Colonic mucosa (tissue), 4 donors: ENCODE measurements around the gene RBFOX2. TPM values are rescaled to one million over a fixed set of nuclear protein-coding genes. Genes with fewer than 3 reads are reported as not detected.

Source experiments
- DNase-seq: peaks from one replicate; pipeline ENCODE4 v3.0.0-alpha.2; 2020
- H3K27ac ChIP-seq: fragments of 200-600 bp; one replicate; pipeline ENCODE4 v1.8.0; 2021
- H3K27me3 ChIP-seq: fragments of 200-600 bp; one replicate; pipeline ENCODE4 v1.8.0; 2021
- H3K36me3 ChIP-seq: fragments of 200-600 bp; one replicate; pipeline ENCODE4 v1.8.0; 2021
- H3K4me1 ChIP-seq: fragments of 200-600 bp; one replicate; pipeline ENCODE4 v1.8.0; 2021; ENCODE audit warnings: mild to moderate bottlenecking
- H3K4me3 ChIP-seq: fragments of 200-600 bp; one replicate; pipeline ENCODE4 v1.8.0; 2021
- H3K9ac ChIP-seq, 2 donors: one replicate each; pipeline ENCODE4 v1.7.0; 2013; ENCODE audit warnings: control low read depth in 2 of 2, low read depth in 2 of 2, low read length in 2 of 2
- H3K9me3 ChIP-seq: fragments of 200-600 bp; one replicate; pipeline ENCODE4 v1.8.0; 2021
- intact Hi-C: fragments of 100-400 bp; cut with DNase I; formaldehyde crosslinking; loops from one replicate; pipeline ENCODE4 v1.14.1; 2022
- total RNA-seq, 2 donors: library from RNA; stranded (reverse); fragmentation: NEBNext Ultra II Directional in 1 of 2; extraction: Animal tissue kit (Norgen Biotek cat#: 25700) in 1 of 2; gene quantifications; one replicate each; pipeline ENCODE4 v1.2.1, GENCODE V29; 2021
- TF ChIP-seq, protein P1 (sequence below): fragments of 200-600 bp; IDR thresholded peaks from one replicate; pipeline ENCODE4 v1.8.0; 2022; ENCODE audit warnings: antibody characterized with exemption, mild to moderate bottlenecking
- donor health status: healthy.
- donor health status: DM: no; HTN: no; CAD: no.
- donor health status: DM: no; HTN: no; CAD: no.

Gene RBFOX2
- total RNA-seq, 2 donors from 2014 or later = 44.4 to 60.2 TPM

DNA sequence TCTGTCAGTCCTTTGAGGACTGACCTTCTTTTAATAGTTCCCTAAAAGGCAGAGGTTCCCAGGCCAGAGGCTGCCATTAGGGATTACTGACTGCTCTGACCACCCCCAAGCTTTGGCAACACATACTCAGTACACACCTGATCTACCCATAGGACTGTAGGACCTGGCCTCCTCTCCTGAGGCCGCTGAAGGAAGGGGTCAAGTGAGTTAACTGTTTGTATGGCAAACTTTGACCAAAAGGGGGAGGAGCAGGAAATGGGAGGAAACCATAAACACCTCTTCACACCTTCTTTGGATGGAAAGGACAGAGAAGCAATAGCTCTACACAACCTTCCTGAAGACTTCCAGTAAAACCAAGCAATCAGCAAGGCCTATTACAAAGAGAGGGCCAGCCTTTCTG is 207.0 kb downstream of the RBFOX2 start:
- H3K4me1 ChIP-seq = no peaks in the 10 kb centered on the region
- DNase-seq = peak; percentile 44
- no peaks in the 10 kb centered on the region for H3K9me3 ChIP-seq
- intact Hi-C loops = no loop called here
- no peak overlapping the region for H3K9ac ChIP-seq
- H3K27me3 ChIP-seq = no peaks in the 10 kb centered on the region
- H3K36me3 ChIP-seq = no peaks in the 10 kb centered on the region
- TF ChIP-seq, protein P1, sequence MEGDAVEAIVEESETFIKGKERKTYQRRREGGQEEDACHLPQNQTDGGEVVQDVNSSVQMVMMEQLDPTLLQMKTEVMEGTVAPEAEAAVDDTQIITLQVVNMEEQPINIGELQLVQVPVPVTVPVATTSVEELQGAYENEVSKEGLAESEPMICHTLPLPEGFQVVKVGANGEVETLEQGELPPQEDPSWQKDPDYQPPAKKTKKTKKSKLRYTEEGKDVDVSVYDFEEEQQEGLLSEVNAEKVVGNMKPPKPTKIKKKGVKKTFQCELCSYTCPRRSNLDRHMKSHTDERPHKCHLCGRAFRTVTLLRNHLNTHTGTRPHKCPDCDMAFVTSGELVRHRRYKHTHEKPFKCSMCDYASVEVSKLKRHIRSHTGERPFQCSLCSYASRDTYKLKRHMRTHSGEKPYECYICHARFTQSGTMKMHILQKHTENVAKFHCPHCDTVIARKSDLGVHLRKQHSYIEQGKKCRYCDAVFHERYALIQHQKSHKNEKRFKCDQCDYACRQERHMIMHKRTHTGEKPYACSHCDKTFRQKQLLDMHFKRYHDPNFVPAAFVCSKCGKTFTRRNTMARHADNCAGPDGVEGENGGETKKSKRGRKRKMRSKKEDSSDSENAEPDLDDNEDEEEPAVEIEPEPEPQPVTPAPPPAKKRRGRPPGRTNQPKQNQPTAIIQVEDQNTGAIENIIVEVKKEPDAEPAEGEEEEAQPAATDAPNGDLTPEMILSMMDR = no peak
- no peak overlapping the region for H3K27ac ChIP-seq
- no peak overlapping the region for H3K4me3 ChIP-seq

DNA sequence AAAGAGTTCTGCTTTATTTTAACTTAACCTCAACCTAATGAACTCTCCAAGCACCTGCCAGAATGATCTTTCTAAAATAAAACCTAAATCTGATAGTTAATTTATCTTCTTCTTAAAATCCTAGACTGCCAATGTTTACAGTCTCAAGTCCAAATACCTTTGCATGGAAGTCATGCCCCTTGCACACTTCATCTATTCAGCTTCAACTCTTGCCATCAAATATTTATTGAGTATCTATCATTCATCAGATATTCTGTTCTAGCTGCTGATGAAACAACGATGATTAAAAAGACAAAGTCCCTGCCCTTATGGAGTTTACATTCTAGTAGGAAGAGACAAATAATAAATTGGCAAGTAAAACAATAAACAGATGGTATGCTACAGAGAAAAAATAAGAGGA is 209.2 kb downstream of the RBFOX2 start:
- no peaks in the 10 kb centered on the region for H3K9me3 ChIP-seq
- intact Hi-C loops = no loop called here
- no peaks in the 10 kb centered on the region for H3K27me3 ChIP-seq
- TF ChIP-seq, protein P1 = no peak
- H3K4me3 ChIP-seq = no peak overlapping the region
- H3K27ac ChIP-seq = no peak overlapping the region
- no peaks in the 10 kb centered on the region for H3K36me3 ChIP-seq
- H3K9ac ChIP-seq = no peak overlapping the region
- H3K4me1 ChIP-seq = no peaks in the 10 kb centered on the region
- no peak for DNase-seq

DNA sequence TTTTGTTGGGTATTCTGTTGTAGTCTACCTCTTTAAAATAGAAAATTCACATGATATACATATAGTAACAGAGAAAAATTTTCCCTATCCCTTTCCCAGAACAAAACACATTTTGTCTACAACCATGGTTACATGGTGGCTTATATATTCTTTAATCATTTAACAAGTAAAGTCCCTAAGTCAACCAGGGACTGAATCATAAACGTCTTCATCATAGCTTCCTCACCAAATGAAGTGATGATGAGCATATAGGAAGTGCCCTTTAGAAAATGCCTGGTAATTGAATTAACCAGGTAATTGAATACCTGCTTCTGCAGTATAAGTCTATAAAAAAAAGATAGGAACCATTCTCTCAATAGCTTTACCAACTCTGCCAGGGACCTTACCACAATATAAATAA is 209.7 kb downstream of the RBFOX2 start:
- TF ChIP-seq, protein P1 = no peak

DNA sequence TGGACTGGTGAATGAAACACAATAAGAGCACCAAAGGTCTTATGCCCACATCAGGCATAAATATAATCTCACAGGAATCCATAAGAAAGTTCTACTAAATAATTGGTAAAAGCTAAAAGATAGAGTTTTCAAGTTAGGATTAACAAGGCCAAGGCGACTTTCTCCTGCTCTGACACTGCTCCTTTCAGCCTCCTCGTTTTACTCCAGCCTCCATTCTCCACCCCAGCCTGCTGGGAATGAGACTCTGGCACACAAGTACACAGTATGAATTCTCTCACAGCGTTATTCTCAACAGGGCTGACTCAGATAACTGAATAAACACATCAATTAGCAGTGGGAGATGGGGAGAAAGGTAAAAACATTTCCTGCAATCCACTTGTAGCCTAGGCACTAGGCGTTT is 216.0 kb downstream of the RBFOX2 start:
- Histone ChIP-seq H3K9me3 (no peaks in the 10 kb centered on the region), H3K4me1 (no peaks in the 10 kb centered on the region), H3K27me3 (no peaks in the 10 kb centered on the region), H3K36me3 (peaks cover 8% of the 10 kb centered on the region), H3K4me3 (no peak overlapping the region), H3K9ac (no peak overlapping the region), H3K27ac (no peak overlapping the region)
- DNase-seq = no peak
- TF ChIP-seq, protein P1 = no peak
- intact Hi-C loops = no loop called here

More for the DNA sequence above, 209.7 kb downstream of the RBFOX2 start:
- Histone ChIP-seq H3K36me3 (no peaks in the 10 kb centered on the region), H3K9ac (no peak overlapping the region), H3K27ac (no peak overlapping the region), H3K4me1 (no peaks in the 10 kb centered on the region), H3K27me3 (no peaks in the 10 kb centered on the region), H3K9me3 (no peaks in the 10 kb centered on the region), H3K4me3 (no peak overlapping the region)
- no peak for DNase-seq
- intact Hi-C loops = no loop called here

DNA sequence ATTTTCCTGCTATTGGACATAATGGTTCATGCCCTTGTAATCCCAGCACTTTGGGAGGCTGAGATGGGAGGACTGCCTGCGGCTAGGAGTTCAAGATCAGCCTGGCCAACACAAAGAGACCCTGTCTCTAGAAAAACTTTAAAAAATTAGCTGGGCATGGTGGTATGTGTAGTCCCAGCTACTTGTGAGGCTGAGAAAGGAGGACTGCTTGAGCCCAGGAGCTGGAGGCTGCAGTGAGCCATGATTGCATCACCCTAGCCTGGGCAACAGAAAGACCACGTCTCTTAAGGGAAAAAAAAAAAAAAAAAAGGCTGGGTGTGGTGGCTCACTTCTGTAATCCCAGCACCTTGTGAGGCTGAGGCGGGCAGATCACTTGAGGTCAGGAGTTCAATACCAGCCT is 217.0 kb downstream of the RBFOX2 start:
- Histone ChIP-seq H3K4me3 (no peak overlapping the region), H3K27me3 (no peaks in the 10 kb centered on the region), H3K36me3 (peaks cover 8% of the 10 kb centered on the region), H3K9ac (no peak overlapping the region), H3K27ac (no peak overlapping the region), H3K9me3 (no peaks in the 10 kb centered on the region), H3K4me1 (no peaks in the 10 kb centered on the region)
- intact Hi-C loops = no loop called here
- TF ChIP-seq, protein P1 = no peak
- no peak for DNase-seq

DNA sequence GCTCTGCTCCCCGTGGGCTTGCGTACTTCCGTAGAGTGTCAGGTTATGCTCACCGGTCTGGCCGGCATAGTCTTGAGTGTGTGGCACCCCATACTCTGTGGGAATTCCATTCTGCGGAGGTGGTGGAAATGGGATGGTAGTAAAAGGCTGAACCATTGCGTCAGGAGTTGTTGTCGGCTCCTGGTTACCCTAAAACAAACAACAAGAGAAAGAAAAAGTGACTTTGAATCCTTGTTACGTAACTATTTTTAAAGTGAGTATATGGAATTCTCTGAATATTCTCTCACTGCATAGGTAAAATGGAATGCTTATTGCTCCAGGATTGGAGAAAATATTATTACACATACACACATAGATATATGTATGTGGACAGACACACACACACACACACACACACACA is 218.8 kb downstream of the RBFOX2 start:
- H3K4me3 ChIP-seq = no peak overlapping the region
- no peak overlapping the region for H3K27ac ChIP-seq
- no peaks in the 10 kb centered on the region for H3K4me1 ChIP-seq
- intact Hi-C loops = no loop called here
- no peak for DNase-seq
- H3K27me3 ChIP-seq = no peaks in the 10 kb centered on the region
- H3K9me3 ChIP-seq = no peaks in the 10 kb centered on the region
- TF ChIP-seq, protein P1 = no peak
- H3K36me3 ChIP-seq = peaks cover 8% of the 10 kb centered on the region
- no peak overlapping the region for H3K9ac ChIP-seq
